Stimulated activated naive CD8-positive, alpha-beta T cell treated with anti-CD3 and anti-CD28 coated beads, Interleukin-15, amount 100 ng/mL, for 72 hours (primary cell): ENCODE measurements around the gene TRPV6.

Experiments used
- ATAC-seq: fragments of 150-1000 bp; cut with Tn5 transposase; 2 replicates; pipeline ENCODE4 v1.10.0; 2021; ENCODE audit warnings: mild to moderate bottlenecking, moderate library complexity
- DNase-seq, 2 donors: peaks; one replicate each; pipeline ENCODE4 v3.0.0; 2021 to 2022
- H3K27ac Mint-ChIP-seq, 2 donors: one replicate each; pipeline ENCODE4 v1.8.0; 2022; ENCODE audit warnings: mild to moderate bottlenecking in 2 of 2, mixed read lengths in 2 of 2, moderate library complexity in 2 of 2
- H3K27me3 Mint-ChIP-seq: one replicate; pipeline ENCODE4 v1.8.0; 2022; ENCODE audit warnings: mixed read lengths
- H3K4me1 Mint-ChIP-seq: one replicate; pipeline ENCODE4 v1.8.0; 2022; ENCODE audit warnings: mild to moderate bottlenecking, mixed read lengths
- H3K4me3 Mint-ChIP-seq, 2 donors: one replicate each; pipeline ENCODE4 v1.8.0; 2022; ENCODE audit warnings: mild to moderate bottlenecking in 2 of 2, mixed read lengths in 2 of 2, moderate library complexity in 1 of 2
- H3K9me3 Mint-ChIP-seq, 2 donors: one replicate each; pipeline ENCODE4 v1.8.0; 2022; ENCODE audit warnings: mixed read lengths in 2 of 2

The TRPV6 gene

GRCh38 chr7:142885311-142886230, at the start of gene TRPV6:
Gene TRPV6 (minus strand): TSS chr7:142885745.
- DNase-seq, result no peak

GRCh38 chr7:142934056-142934455, 48.5 kb upstream of the TRPV6 start:
- Mint-ChIP-seq H3K4me3 (no peak overlapping the region), H3K9me3 (no peaks in the 10 kb centered on the region), H3K27ac (no peak overlapping the region), H3K4me1 (no peaks in the 10 kb centered on the region), H3K27me3 (peaks cover 8% of the 10 kb centered on the region)
- no peak for ATAC-seq
- DNase-seq, result no peak

More at GRCh38 chr7:142885311-142886230, at the start of gene TRPV6:
- Mint-ChIP-seq H3K27me3 (peaks cover under 1% of the 10 kb centered on the region), H3K4me1 (no peaks in the 10 kb centered on the region), H3K27ac (peak within 1 kb of the TSS in 1 of 2 donors; percentile 5), H3K4me3 (no peak within 1 kb of the TSS), H3K9me3 (peaks cover 0 to under 1% of the 10 kb centered on the region in 2 donors)
- no peak for ATAC-seq

GRCh38 chr7:142933624-142934023, 48.1 kb upstream of the TRPV6 start, which contains the start of gene TRPV5:
Gene TRPV5 (minus strand): TSS chr7:142933746. CDS start chr7:142933459, 287 bp downstream.
- Mint-ChIP-seq H3K9me3 (no peaks in the 10 kb centered on the region), H3K27me3 (peaks cover 8% of the 10 kb centered on the region), H3K27ac (peak within 1 kb of the TSS in 1 of 2 donors; percentile 0), H3K4me3 (no peak within 1 kb of the TSS), H3K4me1 (no peaks in the 10 kb centered on the region)
- ATAC-seq (no peak), DNase-seq (no peak)

GRCh38 chr7:142933092-142933475, 47.5 kb upstream of the TRPV6 start:
- no peak overlapping the region for H3K27ac Mint-ChIP-seq
- H3K9me3 Mint-ChIP-seq, result no peaks in the 10 kb centered on the region
- no peaks in the 10 kb centered on the region for H3K4me1 Mint-ChIP-seq
- no peak overlapping the region for H3K4me3 Mint-ChIP-seq
- DNase-seq (no peak), ATAC-seq (no peak)
- peaks cover 8% of the 10 kb centered on the region for H3K27me3 Mint-ChIP-seq

- ATAC-seq (no peak), DNase-seq (no peak)
- Mint-ChIP-seq H3K4me3 (no peak overlapping the region), H3K27me3 (peaks cover 8% of the 10 kb centered on the region), H3K27ac (no peak overlapping the region), H3K4me1 (no peaks in the 10 kb centered on the region), H3K9me3 (no peaks in the 10 kb centered on the region)
Measured at GRCh38 chr7:142932386-142933091, 47.0 kb upstream of the TRPV6 start.

- H3K27me3 Mint-ChIP-seq, result peaks cover 8% of the 10 kb centered on the region
- no peak for ATAC-seq
- no peak overlapping the region for H3K4me3 Mint-ChIP-seq
Measured at GRCh38 chr7:142930126-142930730, 44.7 kb upstream of the TRPV6 start.

GRCh38 chr7:142927949-142928348, 42.4 kb upstream of the TRPV6 start:
- Mint-ChIP-seq H3K4me1 (no peaks in the 10 kb centered on the region), H3K9me3 (no peaks in the 10 kb centered on the region), H3K4me3 (no peak overlapping the region), H3K27ac (no peak overlapping the region), H3K27me3 (no peaks in the 10 kb centered on the region)
- ATAC-seq (no peak), DNase-seq (no peak)

More at GRCh38 chr7:142930126-142930730, 44.7 kb upstream of the TRPV6 start:
- Mint-ChIP-seq H3K9me3 (no peaks in the 10 kb centered on the region), H3K4me1 (no peaks in the 10 kb centered on the region), H3K27ac (peak overlapping the region in 1 of 2 donors; percentile 54)
- DNase-seq, result no peak

- no peaks in the 10 kb centered on the region for H3K27me3 Mint-ChIP-seq
- H3K4me3 Mint-ChIP-seq, result no peak overlapping the region
- H3K4me1 Mint-ChIP-seq, result no peaks in the 10 kb centered on the region
- H3K27ac Mint-ChIP-seq, result no peak overlapping the region
- ATAC-seq (no peak), DNase-seq (no peak)
- H3K9me3 Mint-ChIP-seq, result no peaks in the 10 kb centered on the region
Measured at GRCh38 chr7:142927085-142927745, 41.7 kb upstream of the TRPV6 start.

- Mint-ChIP-seq H3K27me3 (no peaks in the 10 kb centered on the region), H3K4me3 (no peak overlapping the region), H3K27ac (no peak overlapping the region), H3K4me1 (no peaks in the 10 kb centered on the region), H3K9me3 (no peaks in the 10 kb centered on the region)
- DNase-seq (no peak), ATAC-seq (no peak)
Measured at GRCh38 chr7:142925413-142925812, 39.9 kb upstream of the TRPV6 start.

- Mint-ChIP-seq H3K4me1 (no peaks in the 10 kb centered on the region), H3K27ac (no peak overlapping the region), H3K9me3 (no peaks in the 10 kb centered on the region), H3K4me3 (no peak overlapping the region), H3K27me3 (peaks cover 8% of the 10 kb centered on the region)
- ATAC-seq (no peak), DNase-seq (no peak)
Measured at GRCh38 chr7:142923391-142923790, 37.8 kb upstream of the TRPV6 start.

GRCh38 chr7:142919656-142920055, 34.1 kb upstream of the TRPV6 start:
- Mint-ChIP-seq H3K27ac (no peak overlapping the region), H3K9me3 (no peaks in the 10 kb centered on the region), H3K27me3 (peaks cover 13% of the 10 kb centered on the region), H3K4me1 (no peaks in the 10 kb centered on the region), H3K4me3 (no peak overlapping the region)
- DNase-seq (no peak), ATAC-seq (no peak)

GRCh38 chr7:142918901-142919300, 33.4 kb upstream of the TRPV6 start:
- no peak for DNase-seq
- Mint-ChIP-seq H3K4me1 (no peaks in the 10 kb centered on the region), H3K27me3 (peaks cover 18% of the 10 kb centered on the region), H3K27ac (peak overlapping the region in 1 of 2 donors; percentile 27), H3K4me3 (no peak overlapping the region), H3K9me3 (no peaks in the 10 kb centered on the region)
- no peak for ATAC-seq

- Mint-ChIP-seq H3K4me1 (no peaks in the 10 kb centered on the region), H3K4me3 (no peak overlapping the region), H3K27me3 (peaks cover 25% of the 10 kb centered on the region), H3K27ac (no peak overlapping the region), H3K9me3 (no peaks in the 10 kb centered on the region)
- DNase-seq (no peak), ATAC-seq (no peak)
Measured at GRCh38 chr7:142917447-142917846, 31.9 kb upstream of the TRPV6 start.

- Mint-ChIP-seq H3K9me3 (no peaks in the 10 kb centered on the region), H3K4me1 (no peaks in the 10 kb centered on the region), H3K27me3 (peaks cover 25% of the 10 kb centered on the region), H3K4me3 (no peak overlapping the region), H3K27ac (no peak overlapping the region)
- DNase-seq (no peak), ATAC-seq (no peak)
Measured at GRCh38 chr7:142916508-142916907, 31.0 kb upstream of the TRPV6 start.

GRCh38 chr7:142915315-142915714, 29.8 kb upstream of the TRPV6 start:
- DNase-seq (no peak), ATAC-seq (no peak)
- Mint-ChIP-seq H3K4me3 (no peak overlapping the region), H3K27me3 (peaks cover 25% of the 10 kb centered on the region), H3K9me3 (no peaks in the 10 kb centered on the region), H3K27ac (no peak overlapping the region), H3K4me1 (no peaks in the 10 kb centered on the region)
